Retinal pigment epithelial cell (primary cell): ENCODE data around the gene PCNP.
"Not testable (repeated sequence)": the region's sequence is repeated elsewhere in the genome, so short reads cannot be mapped to it uniquely, and the experiment has no call there.

Source experiments
- DNase-seq: peaks from one replicate; pipeline ENCODE4 v3.0.0-alpha.2; 2010; ENCODE audit warnings: low read depth
- H3K4me3 ChIP-seq: 2 replicates; pipeline ENCODE4 v1.5.1; 2011; ENCODE audit warnings: mild to moderate bottlenecking, low read length, control low read depth, moderate library complexity
- TF ChIP-seq, protein P1 (sequence below): conservative IDR thresholded peaks from 2 replicates; pipeline ENCODE4 v1.5.1; 2011; ENCODE audit warnings: low read depth, low read length, control low read depth, inconsistent platforms

Gene PCNP

GRCh38 chr3:101548527-101549105 is 25.4 kb upstream of the PCNP start:
- DNase-seq: no peak
- H3K4me3 ChIP-seq: no peak overlapping the region
- TF ChIP-seq, protein P1, sequence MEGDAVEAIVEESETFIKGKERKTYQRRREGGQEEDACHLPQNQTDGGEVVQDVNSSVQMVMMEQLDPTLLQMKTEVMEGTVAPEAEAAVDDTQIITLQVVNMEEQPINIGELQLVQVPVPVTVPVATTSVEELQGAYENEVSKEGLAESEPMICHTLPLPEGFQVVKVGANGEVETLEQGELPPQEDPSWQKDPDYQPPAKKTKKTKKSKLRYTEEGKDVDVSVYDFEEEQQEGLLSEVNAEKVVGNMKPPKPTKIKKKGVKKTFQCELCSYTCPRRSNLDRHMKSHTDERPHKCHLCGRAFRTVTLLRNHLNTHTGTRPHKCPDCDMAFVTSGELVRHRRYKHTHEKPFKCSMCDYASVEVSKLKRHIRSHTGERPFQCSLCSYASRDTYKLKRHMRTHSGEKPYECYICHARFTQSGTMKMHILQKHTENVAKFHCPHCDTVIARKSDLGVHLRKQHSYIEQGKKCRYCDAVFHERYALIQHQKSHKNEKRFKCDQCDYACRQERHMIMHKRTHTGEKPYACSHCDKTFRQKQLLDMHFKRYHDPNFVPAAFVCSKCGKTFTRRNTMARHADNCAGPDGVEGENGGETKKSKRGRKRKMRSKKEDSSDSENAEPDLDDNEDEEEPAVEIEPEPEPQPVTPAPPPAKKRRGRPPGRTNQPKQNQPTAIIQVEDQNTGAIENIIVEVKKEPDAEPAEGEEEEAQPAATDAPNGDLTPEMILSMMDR: no peak

DNA sequence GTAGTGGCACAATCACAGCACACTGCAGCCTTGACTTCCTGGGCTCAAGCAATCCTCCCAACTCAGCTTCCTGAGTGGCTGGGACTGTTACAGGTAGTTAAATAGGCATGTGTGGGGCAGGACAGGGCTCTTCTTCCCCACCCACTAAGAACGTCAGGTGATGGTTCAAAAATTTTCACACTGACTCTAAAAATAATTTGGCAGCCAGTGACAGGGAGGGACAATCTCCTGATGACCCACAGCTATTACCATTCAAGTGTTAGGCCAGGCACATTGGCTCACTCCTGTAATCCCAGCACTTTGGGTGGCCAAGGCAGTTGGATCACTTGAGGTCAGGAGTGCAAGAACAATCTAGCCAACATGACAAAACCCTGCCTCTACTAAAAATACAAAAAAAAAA is 24.5 kb upstream of the PCNP start:
- no peak overlapping the region for H3K4me3 ChIP-seq
- DNase-seq: no peak
- TF ChIP-seq, protein P1: no peak

GRCh38 chr3:101551359-101552081 is 22.5 kb upstream of the PCNP start:
- not testable (repeated sequence) for H3K4me3 ChIP-seq, DNase-seq

DNA sequence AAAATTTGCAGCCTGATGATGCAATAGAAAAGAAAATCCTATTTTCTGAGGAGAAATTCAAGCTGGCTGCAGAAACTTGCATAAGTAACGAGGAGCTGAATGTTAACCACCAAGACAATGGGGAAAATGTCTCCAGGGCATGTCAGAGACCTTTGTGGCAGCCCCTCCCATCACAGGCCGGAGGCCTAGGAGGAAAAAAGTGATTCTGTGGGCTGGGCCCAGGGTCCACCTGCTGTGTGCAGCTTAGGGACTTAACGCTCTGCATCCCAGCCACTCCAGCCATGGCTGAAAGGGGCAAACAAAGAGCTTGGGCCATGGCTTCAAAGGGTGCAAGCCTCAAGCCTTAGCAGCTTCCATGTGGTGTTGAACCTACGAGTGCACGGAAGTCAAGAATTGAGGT is 20.6 kb upstream of the PCNP start:
- DNase-seq: not testable (repeated sequence)

GRCh38 chr3:101556064-101556463 is 17.9 kb upstream of the PCNP start:
- H3K4me3 ChIP-seq: no peak overlapping the region
- TF ChIP-seq, protein P1: no peak
- DNase-seq: no peak

More for the DNA sequence above, 20.6 kb upstream of the PCNP start:
- H3K4me3 ChIP-seq: not testable (repeated sequence)

DNA sequence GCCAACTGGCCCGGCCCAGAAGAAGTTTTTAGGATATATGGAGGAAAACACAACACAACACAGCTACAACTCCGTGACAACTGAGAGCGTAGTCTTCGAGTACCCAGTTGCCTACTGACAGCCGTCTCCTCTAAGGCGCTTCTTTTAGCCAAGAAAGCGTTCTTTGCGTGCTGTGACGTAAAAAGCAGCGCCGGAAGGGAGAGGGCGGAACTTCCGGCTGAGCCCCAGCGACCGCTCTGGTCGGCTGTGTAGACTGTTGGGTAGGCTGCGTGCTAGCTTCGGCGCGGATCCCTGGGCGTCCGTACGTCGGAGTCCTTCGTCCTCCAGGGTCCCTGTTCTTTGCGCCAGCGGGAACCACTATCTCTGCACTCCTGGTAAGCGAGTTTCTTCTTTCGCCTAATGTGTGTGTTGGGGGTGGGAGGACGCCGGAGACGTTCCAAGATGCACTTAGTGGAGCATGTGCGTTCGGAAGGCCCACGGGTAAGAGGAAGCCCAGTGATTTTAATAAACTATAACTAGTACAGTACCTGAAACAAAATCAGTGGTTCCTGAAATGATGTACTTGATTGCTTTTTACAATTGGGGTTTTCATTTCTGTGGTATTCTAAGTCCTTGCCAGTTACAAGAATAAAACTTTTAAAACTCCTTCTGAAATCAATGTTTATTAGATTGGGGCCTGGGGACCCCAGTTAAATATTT is 12.2 kb upstream of the PCNP start, which contains the start of gene TRMT10C:
TSS of gene TRMT10C (plus strand) at position 239 of the 699 bp plus-strand sequence. CDS start 2,914 bp downstream, outside the sequence.
- H3K4me3 ChIP-seq: peak within 1 kb of the TSS; percentile 84
- DNase-seq: peak; percentile 77
- TF ChIP-seq, protein P1: no peak

GRCh38 chr3:101567528-101568317 is 6.3 kb upstream of the PCNP start:
- TF ChIP-seq, protein P1: no peak
- no peak overlapping the region for H3K4me3 ChIP-seq
- no peak for DNase-seq
